ENCODE results near the gene ABHD4.
A peak's percentile ranks its signal among the peaks of the same experiment; 100 is the strongest.
"Not testable (repeated sequence)": the region's sequence is repeated elsewhere in the genome, so short reads cannot be mapped to it uniquely, and the experiment has no call there.

ABHD4 gene

DNA sequence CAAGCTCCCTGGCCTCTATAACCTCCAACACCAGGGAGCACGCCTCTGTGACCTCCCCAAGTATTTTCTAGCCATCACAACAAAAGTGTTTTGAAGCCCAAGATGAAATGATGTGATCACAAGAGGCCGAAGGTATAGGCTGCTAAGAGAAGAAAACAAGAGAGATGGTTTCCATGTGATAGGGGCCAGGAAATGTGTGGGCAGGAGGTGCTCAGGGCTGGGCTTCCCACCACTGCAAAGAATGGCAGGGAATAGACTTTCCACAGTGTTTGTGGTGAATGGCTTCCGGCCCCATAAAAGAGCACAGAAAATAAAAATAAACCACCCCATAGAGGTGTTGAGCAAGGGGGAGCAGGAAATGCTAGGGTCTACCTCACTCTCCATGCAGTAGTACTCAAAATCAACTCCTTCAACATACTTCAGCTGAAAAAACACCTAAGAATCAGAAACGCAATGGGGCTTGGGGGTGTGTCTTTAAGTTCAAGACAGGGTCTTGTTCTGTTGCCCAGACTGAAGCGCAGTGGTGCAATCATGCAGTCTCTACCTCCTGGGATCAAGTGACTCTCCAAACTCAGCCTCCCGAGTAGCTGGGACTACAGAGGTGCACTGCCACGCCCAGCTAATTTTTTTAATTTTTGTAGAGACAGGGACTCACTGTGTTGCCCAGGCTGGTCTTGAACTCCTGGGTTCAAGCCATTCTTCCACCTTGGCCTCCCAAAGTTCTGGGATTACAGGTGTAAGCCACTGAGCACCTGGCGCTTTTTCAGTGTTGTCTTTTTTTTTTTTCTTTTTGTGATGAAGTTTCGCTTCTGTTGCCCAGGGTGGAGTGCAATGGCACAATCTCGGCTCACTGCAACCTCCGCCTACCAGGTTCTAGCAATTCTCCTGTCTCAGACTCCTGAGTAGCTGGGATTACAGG lies 36.2 kb upstream of the ABHD4 start:
- DNase-seq = peak; percentile 86

DNA sequence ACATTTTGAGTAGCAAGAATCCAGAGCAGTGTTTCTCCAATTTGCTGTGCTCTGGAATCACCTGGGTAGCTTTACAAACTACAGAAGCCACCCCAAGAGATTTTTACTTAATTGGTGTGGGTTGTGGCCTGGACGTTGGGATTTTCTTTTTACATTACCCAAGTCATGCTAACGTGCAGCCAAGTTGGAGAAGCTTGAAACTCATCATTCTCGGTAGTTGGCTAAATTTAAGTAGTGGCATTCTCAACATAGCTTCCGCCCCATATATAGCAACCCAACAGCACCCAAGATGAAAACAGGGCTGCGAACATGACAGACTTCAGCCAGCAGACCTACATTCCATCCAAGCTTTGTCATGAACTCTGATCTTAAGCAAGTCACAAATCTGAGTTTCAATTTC lies 34.1 kb upstream of the ABHD4 start:
- DNase-seq = peak; percentile 47

DNA sequence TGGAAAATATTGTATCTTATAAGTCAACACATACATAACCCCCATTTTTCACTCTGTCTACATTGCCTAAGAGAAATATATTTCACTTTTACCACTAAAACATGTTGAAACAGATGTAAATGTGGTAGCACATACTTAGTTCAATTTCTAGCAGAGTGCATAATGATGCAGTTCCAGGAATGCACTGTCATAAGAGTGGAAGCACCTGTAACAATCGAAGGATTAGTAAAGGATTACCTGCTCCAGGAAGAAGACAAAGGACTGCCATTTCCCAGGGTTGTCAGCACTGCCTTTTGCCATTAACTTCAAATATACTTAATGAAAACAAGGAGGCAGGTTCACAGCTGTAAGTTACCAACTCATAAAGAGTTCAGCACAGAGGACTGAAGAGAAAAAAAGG lies 33.6 kb upstream of the ABHD4 start:
- DNase-seq = no peak

DNA sequence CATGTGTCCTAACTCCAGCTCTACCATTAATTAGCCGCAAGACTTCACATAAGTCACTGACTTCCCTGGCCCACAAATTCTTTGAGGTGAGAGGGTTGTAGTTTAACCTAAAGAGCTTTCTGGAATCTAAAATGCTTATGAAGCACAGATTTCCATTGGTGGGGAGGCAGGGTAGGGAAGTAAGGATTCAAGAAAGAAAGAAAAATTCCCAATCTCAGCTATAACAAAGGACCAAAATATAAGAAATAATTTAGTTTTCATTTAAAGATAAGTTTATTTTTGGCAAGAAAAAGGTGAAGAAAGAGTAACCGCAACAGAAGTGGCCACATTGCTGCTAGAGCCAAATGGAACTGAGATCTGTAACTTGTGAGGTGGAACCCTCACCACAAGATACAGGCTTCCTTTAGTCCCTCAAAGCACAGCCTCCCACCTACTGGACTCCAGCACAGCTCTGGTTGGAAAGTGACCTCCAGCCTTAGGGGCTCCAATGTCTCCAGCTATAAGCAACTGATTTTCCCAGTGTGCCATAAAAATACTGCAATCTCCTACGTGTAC lies 32.6 kb upstream of the ABHD4 start:
- DNase-seq = peak; percentile 43

DNA sequence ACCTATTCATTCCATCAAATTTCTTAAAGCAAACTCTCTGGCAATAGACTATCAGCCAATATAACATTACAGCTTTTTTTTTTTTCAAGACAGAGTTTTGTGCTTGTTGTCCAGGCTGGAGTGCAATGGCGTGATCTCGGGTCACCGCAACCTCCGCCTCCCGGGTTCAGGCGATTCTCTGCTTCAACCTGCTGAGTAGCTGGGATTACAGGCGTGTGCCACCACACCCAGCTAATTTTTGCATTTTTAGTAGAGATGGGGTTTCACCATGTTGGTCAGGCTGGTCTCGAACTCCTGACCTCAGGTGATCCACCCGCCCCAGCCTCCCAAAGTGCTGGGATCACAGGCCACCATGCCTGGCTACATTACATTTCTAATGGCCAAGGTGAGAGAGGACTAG lies 31.8 kb upstream of the ABHD4 start:
- DNase-seq = peak; percentile 41

DNA sequence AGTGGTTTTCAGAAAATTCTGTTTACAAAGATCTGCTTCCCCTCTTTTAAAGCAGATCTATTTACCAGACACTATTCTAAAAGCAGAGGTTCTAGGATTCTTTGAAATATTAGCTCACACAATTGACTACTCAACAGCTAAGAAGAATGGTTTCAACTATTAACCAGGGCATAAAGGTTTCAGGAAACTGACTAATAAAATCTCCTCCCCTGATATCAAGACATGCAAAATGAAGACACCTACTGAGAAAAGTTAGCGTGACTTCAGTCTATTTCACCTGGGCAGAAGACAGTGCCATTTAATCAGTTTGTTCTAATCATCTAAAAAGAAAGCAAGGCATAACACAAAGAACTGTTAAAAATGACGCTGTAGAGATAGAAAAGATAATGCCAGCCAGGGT lies 31.3 kb upstream of the ABHD4 start:
- DNase-seq = peak; percentile 72

DNA sequence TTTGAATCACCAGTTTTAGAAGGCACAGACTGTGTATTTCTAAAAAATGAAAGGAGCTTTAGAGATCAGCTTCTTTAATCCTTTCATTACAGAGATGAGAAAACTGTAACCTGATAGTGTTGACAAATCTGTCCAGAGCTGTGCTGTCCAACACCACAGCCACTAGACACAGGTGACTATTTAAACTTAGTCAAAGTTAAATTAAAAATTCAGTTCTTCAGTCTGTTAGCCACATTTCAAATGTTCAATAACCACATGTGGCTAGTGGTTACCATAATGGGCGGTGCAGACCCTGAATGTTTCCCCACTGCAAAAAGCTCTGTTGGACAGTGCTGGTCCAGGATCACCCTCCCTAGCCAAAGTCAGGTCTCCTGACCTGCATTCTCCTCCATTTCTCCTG lies 30.7 kb upstream of the ABHD4 start:
- peak; percentile 48 for DNase-seq

DNA sequence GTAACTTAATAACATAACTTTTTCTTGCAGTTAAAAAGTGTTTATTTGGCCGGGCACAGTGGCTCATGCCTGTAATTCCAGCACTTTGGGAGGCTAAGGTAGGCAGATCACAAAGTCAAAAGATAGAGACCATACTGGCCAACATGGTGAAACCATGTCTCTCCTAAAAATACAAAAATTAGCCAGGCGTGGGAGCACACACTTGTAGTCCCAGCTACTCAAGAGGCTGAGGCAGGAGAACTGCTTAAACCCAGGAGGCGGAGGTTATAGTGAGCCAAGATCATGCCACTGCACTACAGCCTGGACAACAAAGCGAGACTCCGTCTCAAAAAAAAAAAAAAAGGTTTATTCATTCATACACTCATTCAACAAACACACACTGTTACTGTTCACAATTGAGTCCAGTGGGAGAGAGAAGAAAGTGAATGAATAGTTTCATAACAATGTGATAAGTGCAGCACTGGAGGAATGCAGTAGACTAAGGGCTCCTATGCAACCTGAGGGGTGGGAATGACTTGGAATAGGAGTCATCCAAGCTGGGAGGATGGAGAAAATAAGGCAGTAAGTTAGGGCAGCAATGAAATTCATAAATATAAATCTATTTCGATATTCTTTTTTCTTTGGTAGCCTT lies 28.9 kb upstream of the ABHD4 start:
- DNase-seq = no peak

DNA sequence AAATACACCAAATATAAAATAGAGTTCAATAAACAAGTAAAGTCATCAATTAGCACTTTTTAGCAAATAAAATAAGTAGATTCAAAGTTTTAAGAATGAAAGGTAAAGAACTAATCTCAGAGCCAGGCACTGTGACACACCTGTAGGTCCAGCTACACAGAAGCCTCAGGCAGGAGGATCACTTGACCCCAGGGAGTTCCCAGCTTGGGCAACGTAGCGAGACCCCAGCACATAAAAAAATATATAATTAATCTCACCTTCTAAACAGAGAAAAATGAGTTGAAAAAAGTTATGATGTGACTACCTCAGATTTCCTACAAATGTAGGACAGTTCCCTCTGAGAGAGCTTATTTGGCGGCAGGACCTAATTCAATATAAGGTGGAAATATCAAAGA lies 28.4 kb upstream of the ABHD4 start:
- no peak for DNase-seq

DNA sequence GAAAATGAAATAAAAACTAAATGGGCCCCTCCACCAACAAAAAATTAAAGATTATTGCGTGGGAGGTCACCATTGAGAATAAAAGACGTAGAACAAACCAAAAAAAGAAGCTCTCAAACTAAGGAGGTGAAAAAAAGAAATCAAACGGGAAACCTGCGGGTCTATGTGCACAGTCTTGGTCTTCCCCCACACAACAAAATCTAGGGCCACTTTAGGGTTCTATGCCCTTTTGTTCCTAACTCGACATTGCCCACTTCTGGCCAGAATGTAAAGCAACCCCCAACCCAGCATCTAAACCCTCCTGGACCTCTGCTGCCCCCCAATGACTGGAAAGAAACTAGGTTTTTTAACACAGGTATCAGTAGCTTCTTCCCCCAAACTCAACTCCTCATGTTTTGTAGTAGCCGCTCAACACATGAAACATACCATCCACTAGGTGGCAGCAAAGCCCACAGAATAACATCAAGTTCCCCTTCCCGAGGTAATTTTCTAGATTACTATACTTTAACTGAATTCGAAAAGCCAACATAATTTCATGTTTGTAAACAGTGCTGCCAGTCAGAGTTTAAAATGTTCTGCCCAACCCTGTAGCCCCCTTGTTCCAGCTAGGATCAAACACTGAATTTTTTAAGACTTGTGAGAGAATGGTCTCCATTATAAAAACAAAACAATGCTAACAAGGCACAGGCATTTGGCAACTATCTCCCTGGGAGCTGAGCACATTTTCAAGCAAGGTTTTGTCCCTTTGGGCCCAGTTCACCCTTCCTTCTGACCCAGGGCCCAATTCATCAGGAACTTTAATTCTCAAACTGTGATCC lies 27.8 kb upstream of the ABHD4 start:
- DNase-seq = peak; percentile 97

DNA sequence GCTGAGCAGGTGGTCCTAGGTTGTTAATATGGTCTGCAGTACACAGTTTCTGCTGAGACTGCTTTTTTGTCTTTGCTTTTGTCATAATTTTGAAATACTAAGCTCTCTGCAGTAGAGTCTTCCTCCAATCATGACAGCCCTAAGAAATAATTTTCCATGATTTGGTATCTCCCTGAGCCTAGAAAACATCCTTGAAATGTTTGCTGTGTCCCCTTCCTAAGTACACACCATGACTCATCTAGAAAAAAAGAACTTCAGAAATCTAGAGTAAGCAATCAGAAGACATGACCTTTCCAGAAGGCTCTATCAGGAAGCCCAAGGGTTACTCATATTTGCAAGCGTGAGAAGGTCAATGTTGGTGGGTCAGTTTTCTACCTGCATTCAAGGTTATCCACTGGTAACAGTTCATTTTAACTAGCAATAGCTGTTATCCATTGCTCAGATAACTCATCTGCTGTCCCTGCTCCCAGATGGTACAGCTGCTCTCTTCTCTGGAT lies 25.5 kb upstream of the ABHD4 start:
- no peak for DNase-seq

DNA sequence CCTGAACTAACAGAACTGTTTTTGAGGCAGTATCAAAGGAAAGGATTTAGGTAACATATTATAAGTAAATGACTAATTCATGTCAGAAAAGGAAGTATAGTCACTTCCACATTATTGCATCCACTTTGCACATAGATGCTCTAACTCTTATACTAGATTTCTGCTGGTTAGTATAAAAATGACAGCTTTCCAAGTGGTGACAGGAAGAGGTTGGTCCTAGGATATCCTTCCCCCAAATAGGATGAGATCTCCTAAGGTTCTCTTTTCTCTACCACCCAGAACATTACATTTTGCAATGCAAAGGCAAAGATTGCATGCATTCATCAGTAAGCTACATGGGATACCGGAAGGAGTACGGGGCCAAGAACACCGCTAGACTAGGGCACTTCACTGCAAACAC lies 24.3 kb upstream of the ABHD4 start:
- no peak for DNase-seq

DNA sequence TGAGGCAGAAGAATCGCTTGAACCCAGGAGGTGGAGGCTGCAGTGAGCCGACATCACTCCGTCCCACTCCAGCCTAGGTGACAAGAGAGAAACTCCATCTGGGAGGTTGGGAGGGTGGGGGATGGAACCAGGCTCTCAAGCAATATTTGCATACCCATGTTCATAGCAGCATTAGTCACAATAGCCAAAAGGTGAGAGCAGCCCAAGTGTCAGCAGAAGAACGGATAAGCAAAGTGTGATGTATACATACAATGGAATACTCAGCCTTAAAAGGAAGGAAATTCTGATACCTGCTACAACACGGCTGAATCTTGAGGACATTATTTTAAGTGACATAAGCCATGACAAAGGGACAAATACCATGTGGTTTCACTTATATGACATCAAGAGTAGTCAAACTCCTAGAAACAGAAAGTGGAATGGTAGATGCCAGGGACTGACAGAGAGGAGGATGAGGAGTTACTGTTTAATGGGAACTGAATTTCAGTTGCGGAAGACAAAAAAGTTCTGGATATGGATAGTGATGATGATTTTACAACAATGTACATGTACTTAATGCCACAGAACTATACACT lies 20.7 kb upstream of the ABHD4 start:
- no peak for DNase-seq

DNA sequence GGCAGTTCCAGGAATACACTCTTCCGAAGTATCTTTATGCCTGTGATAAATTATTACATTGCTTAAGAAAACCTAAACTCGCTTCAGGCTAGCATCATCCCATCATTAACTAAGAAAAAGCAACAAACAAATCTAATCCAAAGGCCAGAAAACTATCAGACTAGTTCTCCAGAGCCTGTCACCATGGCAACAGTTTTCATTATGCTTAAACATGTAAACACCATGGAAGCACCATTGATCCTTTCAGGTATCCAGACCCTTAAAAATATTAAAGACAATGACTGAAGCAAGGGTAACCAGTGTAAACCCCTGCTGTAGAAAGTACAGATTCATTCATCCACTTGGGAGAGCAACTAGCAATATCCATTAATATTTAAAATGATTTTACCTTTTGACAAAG lies 18.9 kb upstream of the ABHD4 start:
- no peak for DNase-seq

DNA sequence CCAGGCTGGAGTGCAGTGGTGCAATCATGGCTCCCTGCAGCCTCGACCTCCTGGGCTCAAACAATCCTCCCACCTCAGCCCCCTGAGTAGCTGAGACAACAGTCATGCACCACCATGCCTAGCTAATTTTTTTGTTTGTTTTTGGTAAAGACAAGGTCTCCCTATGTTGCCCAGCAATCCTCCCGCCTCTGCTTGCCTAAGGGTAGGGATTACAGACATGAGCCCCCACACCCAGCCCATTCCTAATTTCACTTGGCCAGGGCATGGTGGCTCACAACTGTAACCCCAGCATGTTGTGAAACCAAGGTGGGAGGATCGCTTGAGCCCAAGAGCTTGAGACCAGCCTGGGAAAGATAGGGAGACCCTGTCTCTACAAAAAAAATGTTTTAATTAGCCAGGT lies 18.2 kb upstream of the ABHD4 start:
- no peak for DNase-seq

DNA sequence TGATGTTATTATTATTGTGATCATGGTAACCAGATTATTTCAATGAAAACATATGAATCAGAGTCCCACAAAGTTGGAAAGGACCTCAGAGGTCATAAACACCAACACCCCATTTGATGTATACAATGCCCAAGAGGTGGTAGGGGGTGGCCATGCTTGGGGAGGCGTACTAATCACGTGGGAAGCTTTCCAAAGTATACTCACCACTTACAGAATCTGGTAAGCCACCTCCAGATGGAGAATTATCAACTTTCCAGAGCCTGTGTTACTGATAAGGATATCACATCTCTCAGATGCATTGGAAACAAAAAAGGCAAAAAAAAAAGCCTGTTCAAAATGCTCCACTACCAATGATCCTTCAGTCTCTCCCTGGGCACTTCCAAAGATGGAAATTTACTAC lies 17.5 kb upstream of the ABHD4 start:
- no peak for DNase-seq

DNA sequence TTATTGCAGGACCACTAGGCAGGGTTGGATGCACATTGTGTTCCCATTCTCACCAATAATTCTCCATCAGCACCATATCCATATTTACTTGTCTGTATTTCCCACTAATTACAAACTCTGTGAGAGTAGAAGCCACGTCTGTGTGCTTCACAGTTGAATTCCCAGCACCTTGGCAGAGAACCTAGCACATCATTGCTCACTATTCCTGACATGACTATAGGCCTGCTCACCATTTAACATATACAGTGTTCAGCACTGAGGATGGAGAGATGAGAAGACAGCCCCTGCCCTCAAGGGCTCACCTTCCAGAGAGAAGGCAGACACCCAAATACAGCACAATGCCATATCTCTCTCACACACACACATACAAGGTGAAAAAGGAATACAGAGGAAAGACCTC lies 14.1 kb upstream of the ABHD4 start:
- no peak for DNase-seq

DNA sequence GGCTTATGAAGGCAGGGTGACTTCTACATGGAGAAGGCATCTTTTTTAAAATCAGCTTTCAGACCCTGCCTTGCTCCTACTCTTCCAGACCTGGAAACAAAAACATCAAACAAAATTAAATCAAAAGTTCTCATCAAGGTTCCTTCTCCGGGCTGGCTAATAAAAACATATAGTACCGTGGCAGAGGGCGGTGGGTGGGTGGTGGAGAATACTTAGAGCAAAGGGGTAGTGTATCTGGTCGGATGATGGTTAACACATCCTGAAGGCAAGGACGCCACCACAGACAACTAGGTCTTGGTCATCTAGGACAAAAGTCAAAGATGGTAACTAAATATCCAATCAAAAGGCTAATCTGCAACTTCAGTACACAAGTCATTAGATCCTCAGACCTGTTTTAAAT lies 10.9 kb upstream of the ABHD4 start:
- DNase-seq = no peak

DNA sequence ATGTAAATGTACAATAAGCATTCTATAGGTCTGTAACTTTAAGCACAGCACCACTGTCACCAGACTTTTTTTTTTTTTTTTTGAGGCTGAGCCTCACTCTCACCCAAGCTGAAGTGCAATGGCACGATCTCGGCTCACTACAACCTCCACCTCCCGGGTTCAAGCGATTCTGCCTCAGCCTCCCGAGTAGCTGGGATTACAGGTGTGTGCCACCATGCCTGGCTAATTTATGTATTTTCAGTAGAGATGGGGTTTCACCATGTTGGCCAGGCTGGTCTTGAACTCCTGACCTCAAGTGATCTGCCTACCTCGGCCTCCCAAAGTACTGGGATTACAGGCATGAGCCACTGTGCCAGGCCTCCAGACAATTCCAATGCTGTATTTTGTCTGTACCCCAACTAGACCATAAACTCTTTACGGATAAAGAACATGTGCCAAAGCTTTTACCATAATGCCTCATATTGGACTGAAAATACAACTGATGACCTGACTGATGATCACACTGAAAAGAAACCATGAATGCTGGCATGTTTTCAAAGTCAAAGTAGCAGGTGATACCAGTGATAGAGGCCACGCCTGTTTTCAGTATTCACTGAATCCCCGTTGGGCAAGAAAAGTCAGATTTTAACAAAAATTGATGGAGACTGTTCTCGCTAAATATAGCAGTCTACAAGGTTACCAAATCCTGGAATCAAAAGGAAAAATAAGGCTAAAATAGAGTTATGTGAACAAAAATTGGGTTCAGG lies 10.2 kb upstream of the ABHD4 start:
- not testable (repeated sequence) for DNase-seq

DNA sequence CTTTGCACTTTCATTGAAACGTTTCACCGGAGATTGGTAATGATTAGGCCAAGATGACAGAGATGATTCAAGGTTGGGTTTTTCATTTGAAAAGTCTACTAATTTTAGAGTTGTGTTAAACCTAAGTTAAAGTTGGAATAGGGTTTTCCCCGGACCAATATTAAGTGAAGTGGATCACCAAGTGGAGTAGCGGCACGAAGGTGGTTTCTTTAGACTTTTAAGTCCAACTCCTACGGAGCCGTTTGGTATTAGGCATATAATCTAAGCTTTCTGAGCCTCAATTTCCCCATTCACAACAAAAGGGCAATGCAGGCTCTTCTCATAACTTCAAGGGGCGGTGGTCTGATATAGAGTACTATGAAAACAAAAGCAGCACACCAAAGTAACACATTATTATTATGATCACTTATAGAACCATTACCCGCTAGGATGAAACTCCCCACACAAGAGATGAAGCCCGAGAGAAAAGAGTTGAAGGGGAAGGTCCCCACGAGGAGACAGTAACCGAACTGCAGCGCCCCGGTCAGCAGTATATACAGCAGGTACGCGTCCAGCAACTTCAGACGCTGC lies 9.5 kb upstream of the ABHD4 start:
- peak; percentile 58 for DNase-seq

DNA sequence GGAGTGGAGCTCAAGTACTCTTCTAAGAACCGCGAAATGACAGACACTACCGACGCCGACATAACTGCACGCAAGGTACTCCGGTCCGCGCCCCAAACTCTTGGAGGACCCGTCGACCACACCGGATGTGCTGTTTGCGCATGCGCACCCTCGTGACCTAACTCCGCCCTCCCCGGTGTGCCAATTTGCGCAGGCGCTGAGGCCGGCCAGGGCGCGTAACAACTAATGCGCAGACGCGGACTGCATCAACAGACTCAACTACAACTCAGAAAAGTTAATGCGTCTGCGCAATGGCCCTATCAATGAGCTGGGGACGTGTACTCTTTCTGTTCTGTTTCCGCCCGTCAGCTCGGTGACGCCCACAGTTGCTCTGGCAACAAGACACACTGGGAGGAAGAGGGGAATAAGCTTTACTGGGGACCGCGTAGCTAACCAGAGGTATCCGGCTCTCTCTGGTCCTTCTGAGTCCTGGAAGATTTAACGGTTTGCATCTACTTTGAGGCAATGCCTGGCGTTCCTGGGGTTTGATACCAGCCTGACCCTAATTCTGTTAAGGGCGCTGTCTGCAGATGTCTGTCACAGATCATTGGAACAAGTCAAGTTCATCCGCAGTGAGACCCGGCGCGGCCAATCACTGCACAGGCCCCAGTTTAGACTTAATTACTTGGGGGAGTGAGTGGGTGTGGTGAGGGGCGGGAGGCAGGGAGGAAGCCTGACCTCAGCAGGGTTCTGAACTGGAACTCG lies 8.8 kb upstream of the ABHD4 start, which contains the start of gene DAD1:
TSS of gene DAD1 (minus strand) at position 129 of the 744 bp plus-strand sequence. CDS start at position 62, 67 bp downstream.
- DNase-seq = peak; percentile 100

Data from activated CD4-positive, alpha-beta T cell treated with anti-CD3 and anti-CD28 coated beads, Interleukin-2, amount 50 U/mL, for 16 hours (primary cell).